SU-DHL-6 (cell line): ENCODE measurements around the gene DCUN1D2.

Source experiments
- H2AFZ ChIP-seq: fragments of 200-600 bp; sonication (generic); 2 replicates; pipeline ENCODE4 v1.6.1; 2014; ENCODE audit warnings: low read depth, mild to moderate bottlenecking, moderate library complexity, mixed read lengths, antibody characterized with exemption, low read length; ENCODE audit not compliant: severe bottlenecking
- H3F3A ChIP-seq: fragments of 200-600 bp; shearing (Covaris generic); 2 replicates; pipeline ENCODE4 v1.6.0; 2016; ENCODE audit warnings: antibody characterized with exemption, mild to moderate bottlenecking; ENCODE audit not compliant: insufficient read depth
- H3K27ac ChIP-seq: fragments of 200-600 bp; sonication (generic); 2 replicates; pipeline ENCODE4 v1.5.1; 2016; ENCODE audit warnings: low read depth, mild to moderate bottlenecking, low read length, moderate library complexity, mixed read lengths
- H3K27me3 ChIP-seq: fragments of 200-600 bp; sonication (generic), shearing (Covaris generic); 2 replicates; pipeline ENCODE4 v1.6.0; 2014; ENCODE audit warnings: mild to moderate bottlenecking, low read length
- H3K36me3 ChIP-seq: fragments of 200-600 bp; sonication (generic); 2 replicates; pipeline ENCODE4 v1.6.1; 2014; ENCODE audit warnings: mild to moderate bottlenecking, low read length, mixed read lengths
- H3K4me2 ChIP-seq: fragments of 300-600, 200-600 bp; shearing (Covaris generic), sonication (generic); 2 replicates; pipeline ENCODE4 v1.6.0; 2014; ENCODE audit warnings: low read length, low read depth, mild to moderate bottlenecking; ENCODE audit not compliant: poor library complexity, severe bottlenecking
- H3K4me3 ChIP-seq: fragments of 200-600 bp; sonication (generic); 2 replicates; pipeline ENCODE4 v1.5.1; 2014; ENCODE audit warnings: antibody characterized with exemption, low read length, mild to moderate bottlenecking, mixed read lengths; ENCODE audit not compliant: insufficient read depth, poor library complexity, severe bottlenecking
- H3K79me2 ChIP-seq: fragments of 200-600 bp; sonication (generic); 2 replicates; pipeline ENCODE4 v1.6.1; 2014; ENCODE audit warnings: mild to moderate bottlenecking, low read length, moderate library complexity; ENCODE audit not compliant: insufficient read depth
- H3K9ac ChIP-seq: fragments of 200-600 bp; sonication (generic); 2 replicates; pipeline ENCODE4 v1.7.0; 2014; ENCODE audit warnings: mild to moderate bottlenecking, low read length
- H3K9me2 ChIP-seq: fragments of 200-600 bp; sonication (generic); replicated peaks from 2 replicates; pipeline ENCODE4 v1.6.1; 2014; ENCODE audit warnings: low read length; ENCODE audit not compliant: insufficient read depth
- H3K9me3 ChIP-seq: fragments of 200-600 bp; sonication (generic); 2 replicates; pipeline ENCODE4 v1.6.1; 2014; ENCODE audit warnings: low read length, mixed read lengths; ENCODE audit not compliant: insufficient read depth
- H4K20me1 ChIP-seq: fragments of 200-600 bp; sonication (generic); 2 replicates; pipeline ENCODE4 v1.6.1; 2014; ENCODE audit warnings: low read depth, mild to moderate bottlenecking, antibody characterized with exemption, low read length, moderate library complexity, mixed read lengths
- EZH2phosphoT487 ChIP-seq: fragments of 200-600 bp; sonication (generic), shearing (Covaris generic); conservative IDR thresholded peaks from 2 replicates; pipeline ENCODE4 v1.6.1; 2018; ENCODE audit warnings: mild to moderate bottlenecking, antibody characterized with exemption, low read length, moderate library complexity, mixed read lengths
- TF ChIP-seq, protein P1 (sequence below): fragments of 200-600 bp; sonication (generic); IDR thresholded peaks from one replicate; pipeline ENCODE4 v1.5.1; 2017; ENCODE audit warnings: antibody characterized with exemption, mild to moderate bottlenecking, low read length, moderate library complexity; ENCODE audit not compliant: insufficient read depth, poor library complexity, severe bottlenecking

DCUN1D2 gene

DNA sequence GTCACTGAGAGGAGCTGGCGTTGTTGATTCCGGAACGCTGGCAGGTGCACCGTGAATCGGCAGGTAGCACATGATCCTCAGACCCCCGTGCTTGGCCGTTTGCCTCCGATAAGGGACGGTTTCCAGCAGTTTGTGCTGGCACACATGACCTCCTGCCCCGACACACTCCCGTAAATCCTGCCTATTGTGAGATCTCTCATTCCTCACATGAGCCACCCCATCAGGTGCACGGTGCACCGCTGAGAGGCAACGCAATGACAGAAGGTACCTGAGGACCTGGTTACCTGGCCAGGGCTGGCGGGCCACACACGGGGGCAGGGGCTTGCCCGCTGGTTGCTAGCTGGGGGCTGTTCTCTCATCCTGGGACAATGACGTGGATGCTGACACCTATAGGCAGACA is 35.1 kb downstream of the DCUN1D2 start:
- Histone ChIP-seq H3K4me3 (no peak overlapping the region), H3K9me2 (no peaks in the 10 kb centered on the region), H3K36me3 (no peaks in the 10 kb centered on the region; the same call in 1 of the 2 replicates), H3K27ac (no peak overlapping the region), H3K9ac (no peak overlapping the region), H3K4me2 (no peak overlapping the region), H2AFZ (no peak overlapping the region), H3F3A (peaks cover 4% of the 10 kb centered on the region; the same call in 1 of the 2 replicates), H3K79me2 (no peaks in the 10 kb centered on the region), H4K20me1 (no peaks in the 10 kb centered on the region), H3K9me3 (no peaks in the 10 kb centered on the region), H3K27me3 (no peaks in the 10 kb centered on the region)
- TF ChIP-seq EZH2phosphoT487: no peak
- TF ChIP-seq, protein P1, sequence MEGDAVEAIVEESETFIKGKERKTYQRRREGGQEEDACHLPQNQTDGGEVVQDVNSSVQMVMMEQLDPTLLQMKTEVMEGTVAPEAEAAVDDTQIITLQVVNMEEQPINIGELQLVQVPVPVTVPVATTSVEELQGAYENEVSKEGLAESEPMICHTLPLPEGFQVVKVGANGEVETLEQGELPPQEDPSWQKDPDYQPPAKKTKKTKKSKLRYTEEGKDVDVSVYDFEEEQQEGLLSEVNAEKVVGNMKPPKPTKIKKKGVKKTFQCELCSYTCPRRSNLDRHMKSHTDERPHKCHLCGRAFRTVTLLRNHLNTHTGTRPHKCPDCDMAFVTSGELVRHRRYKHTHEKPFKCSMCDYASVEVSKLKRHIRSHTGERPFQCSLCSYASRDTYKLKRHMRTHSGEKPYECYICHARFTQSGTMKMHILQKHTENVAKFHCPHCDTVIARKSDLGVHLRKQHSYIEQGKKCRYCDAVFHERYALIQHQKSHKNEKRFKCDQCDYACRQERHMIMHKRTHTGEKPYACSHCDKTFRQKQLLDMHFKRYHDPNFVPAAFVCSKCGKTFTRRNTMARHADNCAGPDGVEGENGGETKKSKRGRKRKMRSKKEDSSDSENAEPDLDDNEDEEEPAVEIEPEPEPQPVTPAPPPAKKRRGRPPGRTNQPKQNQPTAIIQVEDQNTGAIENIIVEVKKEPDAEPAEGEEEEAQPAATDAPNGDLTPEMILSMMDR: no peak

DNA sequence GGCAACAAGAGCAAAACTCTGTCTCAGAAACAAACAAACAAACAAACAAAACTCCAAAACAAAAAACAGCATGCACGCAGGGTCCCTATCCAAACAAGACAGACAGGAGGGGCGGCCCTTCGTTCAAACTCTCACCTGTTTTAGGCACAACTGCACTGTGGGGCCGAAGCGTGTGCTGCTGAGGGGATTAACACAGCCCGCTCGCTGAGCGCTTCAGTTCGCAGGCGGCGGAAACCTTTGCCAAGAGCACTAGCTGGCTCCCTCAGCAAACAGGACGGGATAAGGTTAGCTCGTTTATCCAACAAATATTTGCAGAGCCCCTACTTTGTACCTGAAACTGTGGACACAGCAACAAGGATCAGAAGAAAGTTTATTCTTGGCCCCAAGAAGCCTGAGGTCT is 35.6 kb downstream of the DCUN1D2 start:
- no peak overlapping the region for H3K27ac ChIP-seq
- no peaks in the 10 kb centered on the region; the same call in 1 of the 2 replicates for H3K36me3 ChIP-seq
- peaks cover 7% of the 10 kb centered on the region for H3F3A ChIP-seq
- H3K9me3 ChIP-seq: no peaks in the 10 kb centered on the region
- H3K9me2 ChIP-seq: no peaks in the 10 kb centered on the region
- H3K9ac ChIP-seq: no peak overlapping the region
- H3K4me3 ChIP-seq: no peak overlapping the region
- no peak overlapping the region for H2AFZ ChIP-seq
- no peaks in the 10 kb centered on the region for H3K79me2 ChIP-seq
- no peaks in the 10 kb centered on the region for H3K27me3 ChIP-seq
- H3K4me2 ChIP-seq: no peak overlapping the region
- no peak for TF ChIP-seq EZH2phosphoT487
- H4K20me1 ChIP-seq: no peaks in the 10 kb centered on the region

DNA sequence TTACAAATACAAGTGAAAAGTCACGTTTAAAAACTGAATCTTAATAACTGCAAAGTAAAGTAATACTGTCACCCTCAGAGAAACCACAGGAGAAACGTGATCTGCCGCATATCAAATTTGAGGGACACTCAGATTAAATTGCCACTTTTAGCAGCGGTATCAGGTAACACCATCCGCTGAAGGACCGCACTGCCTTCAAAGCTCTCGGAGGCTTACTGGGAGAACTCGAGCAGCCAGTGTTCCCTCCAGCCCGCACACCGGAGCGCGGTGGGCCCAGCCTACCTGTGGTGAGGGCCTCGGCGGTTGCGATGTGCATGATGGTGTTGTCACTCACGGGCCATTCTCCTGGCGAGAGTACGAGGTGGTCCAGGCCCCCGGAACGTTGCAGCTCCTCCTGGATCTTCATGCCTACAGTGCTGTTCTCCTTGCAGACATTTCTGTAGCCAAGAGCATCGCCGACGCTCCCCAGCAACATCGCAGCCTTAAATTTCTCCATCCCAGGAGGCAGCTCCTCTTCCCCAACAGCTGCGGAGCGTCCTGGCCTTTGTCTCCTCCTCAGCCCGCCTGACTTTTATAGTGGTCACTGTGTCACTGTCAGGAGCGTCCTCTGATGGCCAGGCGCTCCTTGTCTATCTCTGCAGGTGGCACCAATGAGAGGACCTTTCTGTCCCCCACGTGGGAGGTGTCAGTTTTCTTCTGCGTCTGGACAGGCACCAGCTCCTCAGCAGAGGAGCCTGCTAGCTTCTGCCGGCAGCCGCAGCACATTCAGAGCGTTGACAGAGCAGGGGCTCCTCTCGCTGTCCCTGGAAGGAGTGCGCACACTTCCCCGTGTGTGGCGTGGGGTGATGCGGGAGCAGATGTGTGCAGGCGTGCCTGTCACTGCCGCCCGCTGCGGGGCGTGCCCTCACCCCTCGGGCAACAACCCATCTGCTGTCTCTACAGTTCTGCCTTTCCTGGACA is 37.3 kb downstream of the DCUN1D2 start, which contains the start of gene ADPRHL1:
Gene ADPRHL1 (minus strand): TSS at position 547 of the 960 bp plus-strand sequence. CDS start 51 bp downstream, at position 496.
- H3K9me3 ChIP-seq: no peaks in the 10 kb centered on the region
- no peaks in the 10 kb centered on the region for H3K9me2 ChIP-seq
- TF ChIP-seq, protein P1: no peak
- no peak for TF ChIP-seq EZH2phosphoT487
- H4K20me1 ChIP-seq: no peaks in the 10 kb centered on the region
- no peak within 1 kb of the TSS for H3K9ac ChIP-seq
- H3K27ac ChIP-seq: no peak within 1 kb of the TSS
- H3K79me2 ChIP-seq: 0 out of 2 replicates have a peak, but pooled peaks cover 1% of the 10 kb centered on the region
- no peaks in the 10 kb centered on the region for H3K36me3 ChIP-seq
- no peak within 1 kb of the TSS for H3K4me3 ChIP-seq
- peaks cover 13% of the 10 kb centered on the region for H3F3A ChIP-seq
- H2AFZ ChIP-seq: no peak within 1 kb of the TSS
- no peak within 1 kb of the TSS for H3K4me2 ChIP-seq
- H3K27me3 ChIP-seq: no peaks in the 10 kb centered on the region

DNA sequence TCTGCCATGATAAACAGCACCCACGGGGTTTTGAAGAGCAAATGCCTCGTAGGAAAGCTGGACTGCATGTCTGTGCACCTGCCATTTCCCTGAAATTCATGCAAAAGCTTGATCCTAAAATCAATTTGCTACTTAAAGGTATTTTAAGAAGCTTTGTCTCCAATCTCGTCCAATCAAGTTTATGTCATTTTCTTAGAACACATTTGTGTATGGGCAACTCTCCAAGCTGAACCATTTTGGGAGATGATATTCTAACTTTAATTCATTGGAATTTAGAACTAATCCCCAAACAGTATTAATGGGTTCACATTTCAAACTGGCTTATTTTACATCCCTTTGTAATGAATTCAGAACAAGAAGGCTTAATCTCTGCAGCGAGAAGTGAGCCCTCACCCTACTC is 38.0 kb downstream of the DCUN1D2 start:
- H3K27me3 ChIP-seq: no peaks in the 10 kb centered on the region
- H4K20me1 ChIP-seq: no peaks in the 10 kb centered on the region
- no peak overlapping the region for H3K27ac ChIP-seq
- peaks cover 8% of the 10 kb centered on the region; the same call in 1 of the 2 replicates for H3K79me2 ChIP-seq
- H3K9me3 ChIP-seq: no peaks in the 10 kb centered on the region
- 0 out of 2 replicates have a peak, but pooled peaks cover under 1% of the 10 kb centered on the region for H3K36me3 ChIP-seq
- TF ChIP-seq, protein P1: no peak
- no peak for TF ChIP-seq EZH2phosphoT487
- H3K9ac ChIP-seq: no peak overlapping the region
- no peak overlapping the region for H2AFZ ChIP-seq
- H3K4me3 ChIP-seq: no peak overlapping the region
- H3K4me2 ChIP-seq: no peak overlapping the region
- H3K9me2 ChIP-seq: no peaks in the 10 kb centered on the region
- H3F3A ChIP-seq: peaks cover 19% of the 10 kb centered on the region
